GM12872 (cell line): ENCODE data around the gene ENOPH1.

ENCODE experiments used
- CTCF ChIP-seq: IDR thresholded peaks from 3 replicates; pipeline ENCODE4 v1.5.1; 2011; ENCODE audit warnings: low read depth, mild to moderate bottlenecking, low read length, moderate library complexity; ENCODE audit not compliant: insufficient read depth

The ENOPH1 gene

DNA sequence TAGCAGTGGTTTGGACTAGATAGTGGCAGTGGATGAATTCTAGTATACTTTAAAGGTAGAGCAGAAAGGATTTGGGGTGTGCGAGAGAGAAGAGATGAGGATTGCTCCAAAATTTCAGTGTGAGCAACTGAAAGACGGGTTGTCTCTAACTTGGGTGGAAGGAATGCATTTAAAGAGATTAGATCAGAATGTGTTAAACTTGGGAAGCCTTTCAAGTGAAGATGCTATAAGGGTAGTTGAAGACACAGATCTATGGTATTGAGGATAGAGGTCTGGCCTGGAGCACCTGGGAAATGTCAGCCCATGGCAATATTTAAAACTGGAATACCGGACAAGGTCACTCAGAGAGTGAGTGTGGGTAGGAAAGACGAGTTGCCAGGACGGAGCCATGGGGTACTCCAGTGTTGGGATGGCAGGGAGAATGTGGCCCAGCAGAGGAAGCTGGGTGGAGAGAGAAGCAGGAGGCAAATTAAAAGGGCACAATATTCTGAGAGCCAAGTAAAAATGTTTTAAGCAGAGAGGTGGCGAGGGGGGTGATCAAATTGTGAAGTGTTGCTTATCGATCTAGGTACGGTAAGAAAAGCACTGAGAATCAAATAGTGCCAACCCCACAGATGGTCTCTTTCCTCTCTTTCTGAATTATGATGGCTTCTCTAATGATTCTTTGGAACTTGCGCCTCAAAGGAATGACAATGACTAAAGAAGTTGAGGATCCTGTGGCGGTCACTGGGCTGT is 50.5 kb downstream of the ENOPH1 start:
- no peak for TF ChIP-seq CTCF

GRCh38 chr4:82481506-82481840 is 51.1 kb downstream of the ENOPH1 start:
- TF ChIP-seq CTCF = no peak

GRCh38 chr4:82482387-82482786 is 52.0 kb downstream of the ENOPH1 start:
- TF ChIP-seq CTCF = no peak

DNA sequence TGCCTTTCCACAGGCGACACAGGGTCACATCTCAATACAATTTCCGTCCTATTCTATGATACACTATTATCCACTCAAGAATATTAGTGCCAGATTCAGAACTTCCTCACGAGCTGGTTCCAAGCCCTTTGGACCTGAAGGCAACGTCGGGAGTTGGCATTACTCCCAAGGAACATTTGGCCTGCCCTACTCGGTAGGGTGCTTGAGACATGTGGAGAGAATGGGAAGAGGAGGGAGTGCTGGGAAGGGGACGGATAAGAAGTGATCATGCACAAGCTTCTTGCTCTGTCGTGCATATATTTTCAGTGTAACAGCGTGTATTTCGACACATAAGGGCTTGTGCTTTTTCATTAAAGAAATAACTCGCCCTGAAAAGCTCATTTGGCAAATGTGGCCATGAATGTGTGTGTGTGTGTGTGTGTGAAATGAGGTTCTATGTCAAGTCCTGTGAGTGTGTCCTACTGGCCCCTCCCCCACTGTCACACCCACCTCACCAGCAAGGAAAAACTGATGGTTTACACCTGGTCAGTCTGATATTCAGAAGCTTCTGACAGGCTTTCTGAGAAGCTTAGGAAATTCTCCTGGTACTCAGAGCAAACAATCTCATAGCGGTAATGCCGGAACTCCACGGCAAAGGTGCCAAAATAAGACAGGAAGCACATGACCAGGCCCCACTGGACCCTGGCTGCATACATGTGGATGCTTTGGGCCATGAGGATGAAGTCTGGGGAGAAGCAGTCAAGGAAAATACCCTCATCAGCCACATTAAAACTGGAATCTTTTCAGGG is 54.8 kb downstream of the ENOPH1 start:
- TF ChIP-seq CTCF = no peak

- no peak for TF ChIP-seq CTCF
Observed at GRCh38 chr4:82489076-82489475, 58.7 kb downstream of the ENOPH1 start.

GRCh38 chr4:82489987-82490386 is 59.6 kb downstream of the ENOPH1 start:
- no peak for TF ChIP-seq CTCF

GRCh38 chr4:82491251-82491960 is 61.0 kb downstream of the ENOPH1 start:
- no peak for TF ChIP-seq CTCF
